Activated CD8-positive, alpha-beta memory T cell treated with anti-CD3 and anti-CD28 coated beads, Interleukin-2, amount 10 ng/mL, durations not matched to agents 7 days and 5 days (primary cell): ENCODE data around the gene LAG3. TPM values are rescaled to one million over a fixed set of nuclear protein-coding genes. Genes with fewer than 3 reads are reported as not detected.

ENCODE experiments used
- ATAC-seq: fragments of 150-1000 bp; cut with Tn5 transposase; one replicate; pipeline ENCODE4 v1.10.0; 2021; ENCODE audit warnings: moderate library complexity
- CTCF ChIA-PET: fragments of 350-600 bp; sonication (Branson Sonifier 250); formaldehyde crosslinking; loops from one replicate; lab custom pipeline; 2021; ENCODE audit warnings: antibody characterized with exemption; lab: Charles Lee
- DNase-seq: peaks from one replicate; pipeline ENCODE4 v3.0.0-alpha.2; 2020
- H3K27ac Mint-ChIP-seq: one replicate; pipeline ENCODE4 v1.8.0; 2021; ENCODE audit warnings: mild to moderate bottlenecking, mixed read lengths
- H3K27me3 Mint-ChIP-seq: one replicate; pipeline ENCODE4 v1.8.0; 2021; ENCODE audit warnings: mixed read lengths
- H3K36me3 Mint-ChIP-seq: one replicate; pipeline ENCODE4 v1.8.0; 2021; ENCODE audit warnings: mild to moderate bottlenecking, mixed read lengths
- H3K4me1 Mint-ChIP-seq: one replicate; pipeline ENCODE4 v1.8.0; 2021; ENCODE audit warnings: mixed read lengths
- H3K4me3 Mint-ChIP-seq: one replicate; pipeline ENCODE4 v1.8.0; 2021; ENCODE audit warnings: mild to moderate bottlenecking, moderate library complexity, mixed read lengths
- H3K9me3 Mint-ChIP-seq: one replicate; pipeline ENCODE4 v1.8.0; 2022; ENCODE audit warnings: low read depth, mixed read lengths
- total RNA-seq, 2 experiments: library from RNA; stranded (reverse); gene quantifications; one replicate each; pipeline ENCODE4 v1.2.3, GENCODE V29; 2021

Gene LAG3
- total RNA-seq, 2 experiments from 2014 or later: 320 to 420 TPM

DNA sequence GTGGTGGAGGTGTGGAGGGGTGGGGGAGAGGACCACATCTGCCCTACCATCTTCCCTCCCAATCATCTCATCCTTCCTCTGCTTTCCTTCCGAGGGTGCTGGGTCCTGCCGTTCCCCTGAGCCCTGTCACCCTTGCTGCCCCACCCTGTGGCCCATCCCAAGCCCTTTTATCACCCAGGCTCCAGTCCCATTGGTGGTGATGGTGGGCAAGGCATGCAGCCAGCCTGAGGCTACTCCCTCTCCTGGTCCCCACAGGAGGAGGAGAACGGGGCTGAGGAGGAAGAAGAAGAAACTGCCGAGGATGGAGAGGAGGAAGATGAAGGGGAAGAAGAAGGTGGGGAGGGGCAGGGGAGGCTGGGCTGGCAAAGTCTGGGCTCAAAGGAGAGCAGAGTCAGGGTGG is 2.7 kb upstream of the LAG3 start:
- CTCF ChIA-PET: interaction anchor here (0.6 to 6.5 kb wide), 4 partner anchors 9 to 55 kb away, joined by 3 to 108 read pairs (median 50); partner anchors contain the start of gene MLF2
- Mint-ChIP-seq H3K4me1 (peaks cover 46% of the 10 kb centered on the region), H3K27me3 (peaks cover 10% of the 10 kb centered on the region), H3K9me3 (no peaks in the 10 kb centered on the region), H3K36me3 (peaks cover 19% of the 10 kb centered on the region), H3K27ac (peak overlapping the region; percentile 34), H3K4me3 (no peak overlapping the region)
- ATAC-seq (no peak), DNase-seq (no peak)

- DNase-seq (no peak), ATAC-seq (no peak)
- peak overlapping the region; percentile 34 for H3K27ac Mint-ChIP-seq
- H3K9me3 Mint-ChIP-seq: no peaks in the 10 kb centered on the region
- H3K4me3 Mint-ChIP-seq: no peak overlapping the region
- CTCF ChIA-PET: interaction anchor here (5.7 to 6.5 kb wide), 2 partner anchors 9 to 17 kb away, joined by 98 to 108 read pairs; partner anchors contain the start of gene MLF2
- peaks cover 23% of the 10 kb centered on the region for H3K36me3 Mint-ChIP-seq
- H3K4me1 Mint-ChIP-seq: peaks cover 45% of the 10 kb centered on the region
- H3K27me3 Mint-ChIP-seq: peaks cover 8% of the 10 kb centered on the region
Measured at GRCh38 chr12:6770094-6770493, 2.2 kb upstream of the LAG3 start.

DNA sequence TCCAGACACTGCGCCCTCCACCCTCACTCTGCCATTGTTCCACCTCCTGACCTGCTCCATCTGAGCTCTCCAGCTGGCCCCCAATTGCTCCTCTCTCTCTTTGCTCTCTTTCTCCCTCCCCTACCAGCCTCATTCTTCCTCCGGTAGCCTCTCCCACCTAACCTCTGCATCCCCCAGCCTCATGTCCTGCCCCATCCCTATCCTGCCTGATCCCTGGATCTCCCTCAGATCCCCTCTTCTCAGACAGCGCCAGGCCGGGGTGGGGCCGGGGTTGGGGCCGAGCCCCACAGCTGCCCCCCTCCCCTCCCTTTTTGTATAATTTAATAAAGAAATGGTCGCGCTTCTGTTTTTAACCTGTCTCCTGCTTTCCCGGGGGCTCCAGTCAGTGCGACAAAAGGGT is 1.7 kb upstream of the LAG3 start:
- Mint-ChIP-seq H3K4me3 (no peak overlapping the region), H3K27ac (peak overlapping the region; percentile 90), H3K36me3 (peaks cover 28% of the 10 kb centered on the region), H3K4me1 (peaks cover 44% of the 10 kb centered on the region), H3K9me3 (no peaks in the 10 kb centered on the region), H3K27me3 (peaks cover 3% of the 10 kb centered on the region)
- CTCF ChIA-PET: interaction anchor here (1.3 to 6.5 kb wide), 4 partner anchors 9 to 102 kb away, joined by 4 to 108 read pairs (median 54); partner anchors contain the start of genes MLF2, SPSB2 and ZNF384
- ATAC-seq (no peak), DNase-seq (no peak)

GRCh38 chr12:6771091-6771495 is 1.2 kb upstream of the LAG3 start:
- Mint-ChIP-seq H3K9me3 (no peaks in the 10 kb centered on the region), H3K27me3 (no peaks in the 10 kb centered on the region), H3K4me1 (peaks cover 47% of the 10 kb centered on the region), H3K36me3 (peaks cover 33% of the 10 kb centered on the region), H3K4me3 (no peak overlapping the region), H3K27ac (peak overlapping the region; percentile 90)
- no peak for ATAC-seq
- CTCF ChIA-PET: interaction anchor here (1.0 to 6.5 kb wide), 6 partner anchors 8 to 101 kb away, joined by 3 to 108 read pairs (median 8); partner anchors contain the start of genes MLF2, SPSB2 and ZNF384
- DNase-seq: no peak

DNA sequence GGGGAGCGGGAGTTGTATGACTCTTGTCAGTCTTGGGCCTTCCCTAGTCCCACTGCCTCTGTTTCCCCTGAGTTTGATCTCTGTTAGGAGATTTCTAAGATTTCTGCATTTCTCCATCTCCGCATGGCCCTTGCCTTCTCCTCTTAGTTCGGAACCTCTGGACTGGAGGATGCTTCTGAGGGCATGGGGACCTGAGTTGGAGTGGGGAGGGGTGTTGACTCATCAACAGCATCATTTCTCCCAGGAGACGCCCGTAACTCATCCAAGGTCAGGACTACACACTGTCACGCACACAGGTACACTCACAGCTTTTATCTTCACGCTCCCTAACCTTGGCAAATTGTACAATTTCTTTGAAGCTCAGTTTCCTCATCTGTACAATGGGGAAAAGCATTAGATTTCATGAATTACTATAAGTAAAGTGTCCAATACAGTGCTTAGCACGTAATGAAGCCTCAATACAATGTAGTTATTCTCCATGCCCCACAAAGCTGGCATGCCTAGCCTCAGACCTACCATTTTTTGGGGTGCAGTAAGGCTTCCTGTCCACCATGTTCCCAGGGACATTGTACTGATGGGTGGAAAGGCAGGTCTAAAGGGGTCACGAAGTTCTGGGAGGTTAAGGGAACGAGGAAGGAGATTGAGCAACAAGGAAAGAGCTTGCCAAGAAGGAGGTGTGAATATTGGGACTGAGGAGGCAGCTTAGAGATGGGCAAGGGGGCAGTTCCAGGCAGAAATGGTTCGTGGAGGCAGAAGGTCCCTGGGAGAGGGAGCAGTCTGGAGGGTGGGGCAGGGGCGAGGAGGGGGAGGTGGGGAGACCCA is 600 bp upstream of the LAG3 start:
- Mint-ChIP-seq H3K9me3 (no peaks in the 10 kb centered on the region), H3K4me1 (peaks cover 53% of the 10 kb centered on the region), H3K4me3 (peak overlapping the region; percentile 90), H3K27me3 (no peaks in the 10 kb centered on the region), H3K27ac (peak overlapping the region; percentile 90), H3K36me3 (peaks cover 39% of the 10 kb centered on the region)
- ATAC-seq (no peak), DNase-seq (no peak)
- CTCF ChIA-PET: interaction anchor here (1.0 to 5.7 kb wide), 6 partner anchors 10 to 101 kb away, joined by 3 to 98 read pairs (median 5); partner anchors contain the start of genes MLF2, SPSB2 and ZNF384

- Mint-ChIP-seq H3K4me1 (peaks cover 60% of the 10 kb centered on the region), H3K4me3 (peak overlapping the region; percentile 90), H3K36me3 (peaks cover 46% of the 10 kb centered on the region), H3K27me3 (no peaks in the 10 kb centered on the region), H3K27ac (peak overlapping the region; percentile 90), H3K9me3 (no peaks in the 10 kb centered on the region)
- CTCF ChIA-PET: interaction anchor here (1.0 to 12.3 kb wide), 9 partner anchors 5 to 100 kb away, joined by 4 to 108 read pairs (median 10); partner anchors contain the start of genes COPS7A, MLF2, P3H3 and PTMS
- ATAC-seq (no peak), DNase-seq (peak; percentile 47)
Measured at GRCh38 chr12:6772726-6773589, 638 bp downstream of the LAG3 start.

GRCh38 chr12:6773590-6774351 is 1.5 kb downstream of the LAG3 start:
- H3K4me1 Mint-ChIP-seq: peaks cover 60% of the 10 kb centered on the region
- peaks cover 53% of the 10 kb centered on the region for H3K36me3 Mint-ChIP-seq
- ATAC-seq (peak; percentile 17), DNase-seq (peak; percentile 71)
- peak overlapping the region; percentile 95 for H3K27ac Mint-ChIP-seq
- CTCF ChIA-PET: interaction anchor here (1.4 to 12.3 kb wide), 9 partner anchors 6 to 99 kb away, joined by 3 to 108 read pairs (median 10); partner anchors contain the start of genes COPS7A, MLF2, P3H3 and PTMS
- no peaks in the 10 kb centered on the region for H3K9me3 Mint-ChIP-seq
- peak overlapping the region; percentile 90 for H3K4me3 Mint-ChIP-seq
- no peaks in the 10 kb centered on the region for H3K27me3 Mint-ChIP-seq

- H3K27me3 Mint-ChIP-seq: no peaks in the 10 kb centered on the region
- CTCF ChIA-PET: interaction anchor here (0.8 to 12.3 kb wide), 10 partner anchors 7 to 130 kb away, joined by 3 to 108 read pairs (median 8); partner anchors contain the start of genes CDCA3, COPS7A, LRRC23 and MLF2
- no peaks in the 10 kb centered on the region for H3K9me3 Mint-ChIP-seq
- peak; percentile 92 for DNase-seq
- peaks cover 53% of the 10 kb centered on the region for H3K36me3 Mint-ChIP-seq
- ATAC-seq: peak; percentile 63
- peak overlapping the region; percentile 90 for H3K4me3 Mint-ChIP-seq
- H3K27ac Mint-ChIP-seq: peak overlapping the region; percentile 95
- H3K4me1 Mint-ChIP-seq: peaks cover 64% of the 10 kb centered on the region
Measured at GRCh38 chr12:6774499-6775062, 2.3 kb downstream of the LAG3 start.

GRCh38 chr12:6775185-6776174 is 3.2 kb downstream of the LAG3 start:
- CTCF ChIA-PET: interaction anchor here (0.8 to 12.3 kb wide), 11 partner anchors 8 to 130 kb away, joined by 3 to 117 read pairs (median 10); partner anchors contain the start of genes CDCA3, COPS7A, LRRC23 and MLF2
- DNase-seq: peak; percentile 55
- Mint-ChIP-seq H3K36me3 (peaks cover 52% of the 10 kb centered on the region), H3K4me3 (peak overlapping the region; percentile 90), H3K9me3 (no peaks in the 10 kb centered on the region), H3K27me3 (no peaks in the 10 kb centered on the region), H3K27ac (peak overlapping the region; percentile 95), H3K4me1 (peaks cover 70% of the 10 kb centered on the region)
- peak; percentile 2 for ATAC-seq

DNA sequence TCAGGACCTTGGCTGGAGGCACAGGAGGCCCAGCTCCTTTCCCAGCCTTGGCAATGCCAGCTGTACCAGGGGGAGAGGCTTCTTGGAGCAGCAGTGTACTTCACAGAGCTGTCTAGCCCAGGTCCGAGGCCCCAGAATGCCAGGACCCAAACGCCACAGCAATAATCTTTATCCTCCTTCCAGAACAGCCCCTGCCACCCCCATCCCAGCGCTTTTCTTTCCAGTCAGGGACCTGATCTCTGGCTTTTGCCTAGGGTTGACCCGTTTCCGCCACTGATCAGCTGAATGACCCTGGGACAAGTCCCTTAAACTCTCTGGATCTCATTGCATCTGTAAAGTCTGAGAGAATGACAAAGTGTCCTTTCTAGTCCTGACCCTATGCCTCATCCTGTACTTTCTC is 5.1 kb downstream of the LAG3 start:
- CTCF ChIA-PET: interaction anchor here (1.1 to 12.3 kb wide), 5 partner anchors 10 to 48 kb away, joined by 4 to 117 read pairs (median 10); partner anchors contain the start of genes MLF2 and PTMS
- H3K36me3 Mint-ChIP-seq: peaks cover 49% of the 10 kb centered on the region
- peaks cover 60% of the 10 kb centered on the region for H3K4me1 Mint-ChIP-seq
- no peaks in the 10 kb centered on the region for H3K27me3 Mint-ChIP-seq
- H3K27ac Mint-ChIP-seq: peak overlapping the region; percentile 27
- ATAC-seq (no peak), DNase-seq (no peak)
- no peaks in the 10 kb centered on the region for H3K9me3 Mint-ChIP-seq
- H3K4me3 Mint-ChIP-seq: no peak overlapping the region

GRCh38 chr12:6778217-6778573 is 5.9 kb downstream of the LAG3 start:
- Mint-ChIP-seq H3K27me3 (no peaks in the 10 kb centered on the region), H3K27ac (peak overlapping the region; percentile 80), H3K4me1 (peaks cover 60% of the 10 kb centered on the region), H3K9me3 (no peaks in the 10 kb centered on the region), H3K36me3 (peaks cover 48% of the 10 kb centered on the region), H3K4me3 (peak overlapping the region; percentile 52)
- DNase-seq: no peak
- ATAC-seq: no peak
- CTCF ChIA-PET: interaction anchor here (0.6 to 12.3 kb wide), 16 partner anchors 9 to 159 kb away, joined by 3 to 117 read pairs (median 4); partner anchors contain the start of genes COPS7A, MLF2, P3H3 and PTMS
